H9 (cell line): Measurements from ENCODE around the gene TTC33. TPM values are rescaled to one million over a fixed set of nuclear protein-coding genes. Genes with fewer than 3 reads are reported as not detected.

Experiments
- DNase-seq: peaks from one replicate; pipeline ENCODE4 v3.0.0-alpha.2; 2017
- H2AFZ ChIP-seq: one replicate; pipeline ENCODE4 v1.6.1; 2013; ENCODE audit warnings: mild to moderate bottlenecking, low read length, control low read depth, moderate library complexity
- H2AK5ac ChIP-seq: 2 replicates; pipeline ENCODE4 v1.6.1; 2013; ENCODE audit warnings: low read length, control low read depth, mixed read lengths; ENCODE audit not compliant: insufficient read length
- H2BK120ac ChIP-seq: one replicate; pipeline ENCODE4 v1.6.1; 2013; ENCODE audit warnings: low read depth, mild to moderate bottlenecking, low read length, control low read depth, inconsistent platforms; ENCODE audit not compliant: poor library complexity, severe bottlenecking
- H2BK12ac ChIP-seq: 2 replicates; pipeline ENCODE4 v1.6.1; 2013; ENCODE audit warnings: low read length, control low read depth, mixed read lengths, low read depth; ENCODE audit not compliant: insufficient read length
- H2BK15ac ChIP-seq: 2 replicates; pipeline ENCODE4 v1.6.1; 2013; ENCODE audit warnings: low read depth, low read length, control low read depth
- H2BK20ac ChIP-seq: one replicate; pipeline ENCODE4 v1.6.1; 2013; ENCODE audit warnings: low read depth, mild to moderate bottlenecking, low read length, control low read depth, inconsistent platforms; ENCODE audit not compliant: poor library complexity, severe bottlenecking
- H2BK5ac ChIP-seq: 2 replicates; pipeline ENCODE4 v1.6.1; 2013; ENCODE audit warnings: low read length, control low read depth, mixed read lengths; ENCODE audit not compliant: insufficient read length
- H3K14ac ChIP-seq: 2 replicates; pipeline ENCODE4 v1.6.1; 2013; ENCODE audit warnings: low read length, control low read depth; ENCODE audit not compliant: insufficient read depth
- H3K18ac ChIP-seq: 2 replicates; pipeline ENCODE4 v1.6.1; 2013; ENCODE audit warnings: low read depth, mild to moderate bottlenecking, mixed read lengths, low read length, control low read depth; ENCODE audit not compliant: insufficient read length
- H3K23ac ChIP-seq: 2 replicates; pipeline ENCODE4 v1.6.1; 2013; ENCODE audit warnings: low read length, control low read depth, mixed read lengths, low read depth; ENCODE audit not compliant: insufficient read length
- H3K23me2 ChIP-seq: 2 replicates; pipeline ENCODE4 v1.6.1; 2013; ENCODE audit warnings: low read depth, mild to moderate bottlenecking, mixed read lengths, low read length, control low read depth; ENCODE audit not compliant: insufficient read length, poor library complexity, severe bottlenecking
- H3K27ac ChIP-seq: 2 replicates; pipeline ENCODE4 v1.5.1; 2013; ENCODE audit warnings: low read length, control low read depth, mixed read lengths, low read depth; ENCODE audit not compliant: insufficient read length
- H3K27me3 ChIP-seq: 2 replicates; pipeline ENCODE4 v1.6.1; 2013; ENCODE audit warnings: low read length, control low read depth, inconsistent platforms; ENCODE audit not compliant: insufficient read depth
- H3K4ac ChIP-seq: 2 replicates; pipeline ENCODE4 v1.6.1; 2013; ENCODE audit warnings: low read depth, mild to moderate bottlenecking, control low read depth, inconsistent platforms, low read length, moderate library complexity
- H3K4me1 ChIP-seq: 2 replicates; pipeline ENCODE4 v1.6.1; 2013; ENCODE audit warnings: low read length, control low read depth, inconsistent platforms; ENCODE audit not compliant: insufficient read depth
- H3K4me2 ChIP-seq: 2 replicates; pipeline ENCODE4 v1.6.1; 2013; ENCODE audit warnings: low read length, control low read depth, mixed read lengths; ENCODE audit not compliant: insufficient read length, insufficient read depth
- H3K56ac ChIP-seq: 2 replicates; pipeline ENCODE4 v1.6.1; 2013; ENCODE audit warnings: low read depth, mild to moderate bottlenecking, mixed read lengths, low read length, control low read depth; ENCODE audit not compliant: insufficient read length
- H3K79me1 ChIP-seq: 2 replicates; pipeline ENCODE4 v1.6.1; 2013; ENCODE audit warnings: low read depth, mild to moderate bottlenecking, moderate library complexity, low read length, control low read depth, inconsistent platforms; ENCODE audit not compliant: insufficient read depth, poor library complexity, severe bottlenecking
- H3K79me2 ChIP-seq: 2 replicates; pipeline ENCODE4 v1.6.1; 2013; ENCODE audit warnings: low read length, control low read depth, inconsistent platforms; ENCODE audit not compliant: insufficient read depth
- H3K9ac ChIP-seq: 2 replicates; pipeline ENCODE4 v1.6.1; 2013; ENCODE audit warnings: low read length, control low read depth, mixed read lengths; ENCODE audit not compliant: insufficient read length; ENCODE audit errors: extremely low read depth
- H3K9me3 ChIP-seq: one replicate; pipeline ENCODE4 v1.6.1; 2013; ENCODE audit warnings: low read depth, low read length, inconsistent platforms; ENCODE audit not compliant: control insufficient read depth
- H3T11ph ChIP-seq: one replicate; pipeline ENCODE4 v1.6.1; 2013; ENCODE audit warnings: mild to moderate bottlenecking, low read length, control low read depth, inconsistent platforms
- H4K20me1 ChIP-seq: one replicate; pipeline ENCODE4 v1.6.1; 2013; ENCODE audit not compliant: control insufficient read depth, insufficient read length, insufficient read depth
- H4K5ac ChIP-seq: 2 replicates; pipeline ENCODE4 v1.6.1; 2013; ENCODE audit warnings: low read depth, mild to moderate bottlenecking, mixed read lengths, low read length, control low read depth; ENCODE audit not compliant: insufficient read length
- H4K8ac ChIP-seq: replicated peaks from 2 replicates; pipeline ENCODE4 v1.6.1; 2013; ENCODE audit warnings: low read length, control low read depth, mixed read lengths, low read depth; ENCODE audit not compliant: insufficient read length
- H4K91ac ChIP-seq: 2 replicates; pipeline ENCODE4 v1.6.1; 2013; ENCODE audit warnings: low read depth, mild to moderate bottlenecking, moderate library complexity, mixed read lengths, low read length, control low read depth; ENCODE audit not compliant: insufficient read length
- H3K27ac Mint-ChIP-seq, 3 experiments: 2 replicates in 2 of 3; 3 replicates in 1 of 3; pipeline ENCODE4 v1.8.0; 2020 to 2021; ENCODE audit warnings: mixed read lengths in 3 of 3, mild to moderate bottlenecking in 1 of 3, moderate library complexity in 1 of 3
- H3K27me3 Mint-ChIP-seq: 2 replicates; pipeline ENCODE4 v1.8.0; 2021; ENCODE audit warnings: low read depth, mild to moderate bottlenecking, moderate library complexity, mixed read lengths
- H3K36me3 Mint-ChIP-seq, 3 experiments: 2 replicates in 2 of 3; 3 replicates in 1 of 3; pipeline ENCODE4 v1.8.0; 2020 to 2021; ENCODE audit warnings: low read depth in 3 of 3, mixed read lengths in 3 of 3; ENCODE audit not compliant: insufficient read depth in 1 of 3
- H3K4me1 Mint-ChIP-seq, 2 experiments: 2 replicates each; pipeline ENCODE4 v1.8.0; 2020; ENCODE audit warnings: mixed read lengths in 2 of 2
- H3K4me3 Mint-ChIP-seq, 2 experiments: 2 replicates in 1 of 2; 3 replicates in 1 of 2; pipeline ENCODE4 v1.8.0; 2020 to 2021; ENCODE audit warnings: mild to moderate bottlenecking in 2 of 2, mixed read lengths in 2 of 2, moderate library complexity in 1 of 2
- H3K9me3 Mint-ChIP-seq, 2 experiments: 2 replicates in 1 of 2; 3 replicates in 1 of 2; pipeline ENCODE4 v1.8.0; 2020; ENCODE audit warnings: mild to moderate bottlenecking in 2 of 2, mixed read lengths in 2 of 2, moderate library complexity in 1 of 2
- CTCF ChIP-seq: fragments of 200-600 bp; sonication (generic); conservative IDR thresholded peaks from 3 replicates; pipeline ENCODE4 v1.8.0; 2021; ENCODE audit warnings: antibody characterized with exemption, mild to moderate bottlenecking
- WGBS: extraction: QIAGEN DNeasy Blood & Tissue Kit; methylation state at CpG from one replicate; pipeline ENCODE4 v1.1.7; 2013; ENCODE audit warnings: missing lambda C conversion rate, low lambda C conversion rate, mixed read lengths; ENCODE audit not compliant: insufficient read length; ENCODE audit errors: extremely low coverage; 5-methylcytosine and 5-hydroxymethylcytosine counted together
- total RNA-seq: library from RNA; stranded (reverse); gene quantifications from 2 replicates; pipeline ENCODE4 v1.2.1, GENCODE V29; 2021

Gene TTC33
- total RNA-seq, 1 experiment from 2014 or later: 7.3 TPM

GRCh38 chr5:40606077-40606765 is 149.5 kb downstream of the TTC33 start:
- Histone ChIP-seq H3K9ac (no peak overlapping the region), H3K9me3 (no peaks in the 10 kb centered on the region), H4K91ac (no peak overlapping the region), H2AK5ac (no peak overlapping the region), H3K4me1 (no peaks in the 10 kb centered on the region), H3K27me3 (no peaks in the 10 kb centered on the region), H2BK20ac (no peak overlapping the region), H3T11ph (no peak overlapping the region), H4K20me1 (no peaks in the 10 kb centered on the region), H4K8ac (no peak overlapping the region), H3K14ac (no peak overlapping the region), H3K27ac (no peak overlapping the region), H2BK5ac (no peak overlapping the region), H2AFZ (no peak overlapping the region), H3K23ac (no peak overlapping the region), H2BK15ac (no peak overlapping the region), H3K18ac (no peak overlapping the region), H3K79me1 (no peaks in the 10 kb centered on the region), H3K79me2 (no peaks in the 10 kb centered on the region), H3K23me2 (no peaks in the 10 kb centered on the region), H4K5ac (no peak overlapping the region), H3K56ac (no peak overlapping the region), H2BK120ac (no peak overlapping the region), H3K4me2 (no peak overlapping the region), H2BK12ac (no peak overlapping the region), H3K4ac (no peak overlapping the region)
- H3K4me1 Mint-ChIP-seq: peaks cover 0 to 5% of the 10 kb centered on the region in 2 experiments; a peak in 1 of 4 replicates
- DNase-seq: no peak
- H3K27ac Mint-ChIP-seq: no peak overlapping the region
- no peak overlapping the region for H3K4me3 Mint-ChIP-seq
- no peaks in the 10 kb centered on the region for H3K27me3 Mint-ChIP-seq
- no peak for TF ChIP-seq CTCF
- no peaks in the 10 kb centered on the region for H3K9me3 Mint-ChIP-seq
- WGBS: no CpG with 5 or more reads among the region's 11 CpGs
- no peaks in the 10 kb centered on the region for H3K36me3 Mint-ChIP-seq
